AG09319 (cell line): ENCODE data around the gene CMIP.

Experiments
- DNase-seq: peaks from one replicate; pipeline ENCODE4 v3.0.0-alpha.2; 2010; ENCODE audit warnings: low read depth; ENCODE audit errors: extremely low read depth
- CTCF ChIP-seq: IDR thresholded peaks from 2 replicates; pipeline ENCODE4 v1.5.1; 2011; ENCODE audit warnings: low read depth, mild to moderate bottlenecking, inconsistent platforms, low read length, moderate library complexity

CMIP gene

GRCh38 chr16:81513204-81514040 is 68.8 kb downstream of the CMIP start:
- DNase-seq = no peak
- no peak for TF ChIP-seq CTCF

GRCh38 chr16:81514041-81514559 is 69.5 kb downstream of the CMIP start:
- TF ChIP-seq CTCF = no peak
- no peak for DNase-seq

GRCh38 chr16:81514568-81515258 is 70.1 kb downstream of the CMIP start:
- no peak for TF ChIP-seq CTCF
- DNase-seq = no peak

GRCh38 chr16:81515281-81515680 is 70.7 kb downstream of the CMIP start:
- no peak for DNase-seq
- TF ChIP-seq CTCF = no peak

GRCh38 chr16:81515721-81516120 is 71.1 kb downstream of the CMIP start:
- DNase-seq = no peak

GRCh38 chr16:81516478-81517149 is 72.0 kb downstream of the CMIP start:
- TF ChIP-seq CTCF = no peak
- DNase-seq = no peak

More at GRCh38 chr16:81515721-81516120, 71.1 kb downstream of the CMIP start:
- no peak for TF ChIP-seq CTCF
